DOHH2 (cell line): ENCODE measurements around the gene LCN15.

Experiments used
- EZH2phosphoT487 ChIP-seq: fragments of 200-600 bp; sonication (generic); IDR thresholded peaks from 2 replicates; pipeline ENCODE4 v1.6.1; 2017; ENCODE audit warnings: borderline replicate concordance, mild to moderate bottlenecking, antibody characterized with exemption, low read length, moderate library complexity, mixed read lengths
- TF ChIP-seq, protein P1 (sequence below): fragments of 200-600 bp; sonication (generic); IDR thresholded peaks from one replicate; pipeline ENCODE4 v1.5.1; 2014; ENCODE audit warnings: antibody characterized with exemption, mild to moderate bottlenecking, low read depth, low read length; ENCODE audit not compliant: poor library complexity, severe bottlenecking

DNA sequence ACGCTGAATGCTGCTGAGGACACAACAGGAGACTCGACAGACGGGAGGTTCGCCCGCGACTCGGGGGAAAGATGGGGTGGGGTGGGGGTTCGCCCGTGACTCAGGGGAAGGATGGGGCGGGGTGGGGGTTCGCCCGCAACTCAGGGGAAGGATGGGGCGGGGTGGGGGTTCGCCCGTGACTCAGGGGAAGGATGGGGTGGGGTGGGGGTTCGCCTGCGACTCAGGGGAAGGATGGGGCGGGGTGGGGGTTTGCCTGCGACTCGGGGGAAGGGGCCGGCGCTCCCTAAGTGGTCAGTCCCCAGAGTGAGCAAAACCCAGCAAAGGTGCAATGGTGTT lies 18.2 kb downstream of the LCN15 start:
- TF ChIP-seq, protein P1, sequence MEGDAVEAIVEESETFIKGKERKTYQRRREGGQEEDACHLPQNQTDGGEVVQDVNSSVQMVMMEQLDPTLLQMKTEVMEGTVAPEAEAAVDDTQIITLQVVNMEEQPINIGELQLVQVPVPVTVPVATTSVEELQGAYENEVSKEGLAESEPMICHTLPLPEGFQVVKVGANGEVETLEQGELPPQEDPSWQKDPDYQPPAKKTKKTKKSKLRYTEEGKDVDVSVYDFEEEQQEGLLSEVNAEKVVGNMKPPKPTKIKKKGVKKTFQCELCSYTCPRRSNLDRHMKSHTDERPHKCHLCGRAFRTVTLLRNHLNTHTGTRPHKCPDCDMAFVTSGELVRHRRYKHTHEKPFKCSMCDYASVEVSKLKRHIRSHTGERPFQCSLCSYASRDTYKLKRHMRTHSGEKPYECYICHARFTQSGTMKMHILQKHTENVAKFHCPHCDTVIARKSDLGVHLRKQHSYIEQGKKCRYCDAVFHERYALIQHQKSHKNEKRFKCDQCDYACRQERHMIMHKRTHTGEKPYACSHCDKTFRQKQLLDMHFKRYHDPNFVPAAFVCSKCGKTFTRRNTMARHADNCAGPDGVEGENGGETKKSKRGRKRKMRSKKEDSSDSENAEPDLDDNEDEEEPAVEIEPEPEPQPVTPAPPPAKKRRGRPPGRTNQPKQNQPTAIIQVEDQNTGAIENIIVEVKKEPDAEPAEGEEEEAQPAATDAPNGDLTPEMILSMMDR, result no peak
- TF ChIP-seq EZH2phosphoT487, result no peak
